Kidney (tissue), 14 donors: ENCODE measurements around the gene ELOVL2. TPM values are rescaled to one million over a fixed set of nuclear protein-coding genes. Genes with fewer than 3 reads are reported as not detected.
"Not testable (repeated sequence)": the region's sequence is repeated elsewhere in the genome, so short reads cannot be mapped to it uniquely, and the experiment has no call there.

Experiments used
- DNase-seq, 5 donors: peaks; one replicate each; pipeline ENCODE4 v3.0.0-alpha.2; 2013 to 2020
- FAIRE-seq: peaks from 2 replicates; lab custom pipeline; 2012; peaks lifted over from hg19 to GRCh38; lab: Jason Lieb, UNC
- H3K27ac ChIP-seq, 2 donors: one replicate each; pipeline ENCODE4 v1.7.0; 2013; ENCODE audit warnings: low read depth in 2 of 2, low read length in 2 of 2, inconsistent platforms in 1 of 2
- H3K27me3 ChIP-seq: one replicate; pipeline ENCODE4 v1.7.1; 2013; ENCODE audit warnings: low read length, inconsistent platforms; ENCODE audit not compliant: control insufficient read depth, insufficient read depth
- H3K36me3 ChIP-seq, 3 donors: one replicate each; pipeline versions ENCODE4 v1.7.0 to v1.7.1; 2013; ENCODE audit warnings: low read length in 3 of 3, control low read depth in 1 of 3, inconsistent platforms in 1 of 3; ENCODE audit not compliant: insufficient read depth in 3 of 3, control insufficient read depth in 2 of 3
- H3K4me1 ChIP-seq, 3 donors: one replicate each; pipeline versions ENCODE4 v1.7.0 to v1.7.1; 2013; ENCODE audit warnings: low read length in 3 of 3, inconsistent platforms in 1 of 3, low read depth in 1 of 3; ENCODE audit not compliant: control insufficient read depth in 2 of 3, insufficient read depth in 2 of 3
- H3K4me3 ChIP-seq, 3 donors: one replicate each; pipeline versions ENCODE4 v1.7.0 to v1.8.1; 2013; ENCODE audit warnings: low read length in 3 of 3, control low read depth in 1 of 3, inconsistent platforms in 1 of 3
- H3K9ac ChIP-seq, 3 donors: one replicate each; pipeline versions ENCODE4 v1.7.0 to v1.7.1; 2013; ENCODE audit warnings: low read length in 3 of 3, control low read depth in 1 of 3, inconsistent platforms in 1 of 3
- H3K9me3 ChIP-seq, 3 donors: one replicate each; pipeline versions ENCODE4 v1.7.0 to v1.7.1; 2013; ENCODE audit warnings: low read length in 3 of 3, control low read depth in 1 of 3, inconsistent platforms in 1 of 3; ENCODE audit not compliant: control insufficient read depth in 2 of 3, insufficient read depth in 1 of 3
- CTCF ChIP-seq: IDR thresholded peaks from 3 replicates; pipeline ENCODE4 v1.5.1; 2012; ENCODE audit warnings: mild to moderate bottlenecking, moderate library complexity, borderline replicate concordance; ENCODE audit not compliant: insufficient read depth; ENCODE audit errors: extremely low read depth
- intact Hi-C: fragments of 100-400 bp; cut with DNase I; formaldehyde crosslinking; loops from one replicate; pipeline ENCODE4 v1.11.1; 2022
- polyA plus RNA-seq: library from polyadenylated mRNA; stranded (reverse); fragments of 350-450 nt; fragmentation: Illumina TruSeq; extraction: RNeasy Lipid Tissue Mini Kit (QIAGEN cat#74804); gene quantifications from one replicate; pipeline ENCODE4 v1.2.3, GENCODE V29; 2014; ENCODE audit warnings: low read depth, low replicate concordance; ENCODE audit not compliant: insufficient read depth
- total RNA-seq: library from RNA; stranded (reverse); fragmentation: NEBNext Ultra II Directional; extraction: Animal tissue kit (Norgen Biotek cat#: 25700); gene quantifications from one replicate; pipeline ENCODE4 v1.2.1, GENCODE V29; 2021
- donor health status: control.
- donor health status: control.
- donor health status: control.
- donor health status: control.
- donor health status: control.
- donor health status: DM: yes; HTN: yes; CAD: no.
- donor health status: Normal renal cell carcinoma (clear cell type).

The ELOVL2 gene
- total and polyA plus RNA-seq, 2 donors from 2014 or later = 0.79 TPM; not detected in 1

GRCh38 chr6:11089695-11090094 lies 45.6 kb upstream of the ELOVL2 start:
- TF ChIP-seq CTCF = no peak
- FAIRE-seq = no peak
- no peak overlapping the region for H3K9ac ChIP-seq

GRCh38 chr6:11087141-11087812 lies 43.2 kb upstream of the ELOVL2 start:
- H3K4me3 ChIP-seq, H3K27me3 ChIP-seq, H3K36me3 ChIP-seq, DNase-seq, H3K9ac ChIP-seq, H3K4me1 ChIP-seq, H3K27ac ChIP-seq, intact Hi-C loops, FAIRE-seq, H3K9me3 ChIP-seq: not testable (repeated sequence)

More at GRCh38 chr6:11089695-11090094, 45.6 kb upstream of the ELOVL2 start:
- no peak for DNase-seq
- Histone ChIP-seq H3K27me3 (no peaks in the 10 kb centered on the region), H3K27ac (no peak overlapping the region), H3K36me3 (no peaks in the 10 kb centered on the region), H3K4me3 (no peak overlapping the region), H3K4me1 (peaks cover 0 to 4% (median 1%) of the 10 kb centered on the region in 3 donors), H3K9me3 (no peaks in the 10 kb centered on the region)
- intact Hi-C loops = no loop called here

GRCh38 chr6:11085758-11086435 lies 41.8 kb upstream of the ELOVL2 start:
- Histone ChIP-seq H3K9me3 (no peaks in the 10 kb centered on the region), H3K27ac (no peak overlapping the region), H3K27me3 (no peaks in the 10 kb centered on the region), H3K4me3 (no peak overlapping the region), H3K9ac (no peak overlapping the region), H3K36me3 (no peaks in the 10 kb centered on the region), H3K4me1 (no peaks in the 10 kb centered on the region)
- FAIRE-seq (no peak), DNase-seq (no peak)
- TF ChIP-seq CTCF = no peak
- intact Hi-C loops = no loop called here

GRCh38 chr6:11083956-11084355 lies 39.9 kb upstream of the ELOVL2 start:
- intact Hi-C loops = no loop called here

More at GRCh38 chr6:11083956-11084355, 39.9 kb upstream of the ELOVL2 start:
- H3K9me3 ChIP-seq = no peaks in the 10 kb centered on the region
- FAIRE-seq (no peak), DNase-seq (no peak)
- H3K27ac ChIP-seq = no peak overlapping the region
- no peak for TF ChIP-seq CTCF
- no peak overlapping the region for H3K9ac ChIP-seq
- no peaks in the 10 kb centered on the region for H3K4me1 ChIP-seq
- H3K27me3 ChIP-seq = no peaks in the 10 kb centered on the region
- no peak overlapping the region for H3K4me3 ChIP-seq
- no peaks in the 10 kb centered on the region for H3K36me3 ChIP-seq
